Calu3 (cell line): ENCODE results near the gene PIK3CA. TPM values are rescaled to one million over a fixed set of nuclear protein-coding genes. Genes with fewer than 3 reads are reported as not detected.
A peak's percentile ranks its signal among the peaks of the same experiment; 100 is the strongest.
"Not testable (repeated sequence)": the region's sequence is repeated elsewhere in the genome, so short reads cannot be mapped to it uniquely, and the experiment has no call there.

Experiments used
- BruUV-seq: library from RNA; stranded (reverse); fragments of 400-500 nt; replicated peaks from 2 replicates; lab custom pipeline; 2021; lab: Mats Ljungman, UMichigan
- CTCF ChIA-PET: fragments of 300-600 bp; sonication (Branson Sonifier 250); formaldehyde crosslinking; loops from one replicate; lab custom pipeline; 2022; ENCODE audit warnings: antibody characterized with exemption; lab: Charles Lee
- DNase-seq: peaks from one replicate; pipeline ENCODE4 v3.0.0; 2022
- H3K27ac Mint-ChIP-seq: one replicate; pipeline ENCODE4 v1.8.0; 2022; ENCODE audit warnings: mixed read lengths; ENCODE audit not compliant: unreplicated experiment
- H3K27me3 Mint-ChIP-seq: one replicate; pipeline ENCODE4 v1.8.0; 2022; ENCODE audit warnings: mixed read lengths; ENCODE audit not compliant: unreplicated experiment
- H3K36me3 Mint-ChIP-seq: one replicate; pipeline ENCODE4 v1.8.0; 2022; ENCODE audit warnings: mild to moderate bottlenecking, moderate library complexity, mixed read lengths; ENCODE audit not compliant: insufficient read depth, unreplicated experiment
- H3K4me1 Mint-ChIP-seq: one replicate; pipeline ENCODE4 v1.8.0; 2022; ENCODE audit warnings: mild to moderate bottlenecking, low read depth, mixed read lengths; ENCODE audit not compliant: unreplicated experiment
- H3K4me3 Mint-ChIP-seq: one replicate; pipeline ENCODE4 v1.8.0; 2022; ENCODE audit warnings: mild to moderate bottlenecking, low read depth, moderate library complexity, mixed read lengths; ENCODE audit not compliant: unreplicated experiment
- H3K9me3 Mint-ChIP-seq: one replicate; pipeline ENCODE4 v1.8.0; 2022; ENCODE audit warnings: low read depth, mixed read lengths; ENCODE audit not compliant: unreplicated experiment
- CTCF ChIP-seq: fragments of 200-600 bp; IDR thresholded peaks from one replicate; pipeline ENCODE4 v1.8.0; 2022; ENCODE audit warnings: antibody characterized with exemption; ENCODE audit not compliant: unreplicated experiment
- intact Hi-C: fragments of 100-400 bp; cut with micrococcal nuclease; formaldehyde crosslinking; loops from one replicate; pipeline ENCODE4 v1.10.0; 2022; ENCODE audit not compliant: unreplicated experiment
- total RNA-seq: library from RNA; stranded (reverse); gene quantifications from 2 replicates; pipeline ENCODE4 v1.2.3, GENCODE V29; 2022

PIK3CA gene
- total RNA-seq, 1 experiment from 2014 or later, result 28.8 TPM

DNA sequence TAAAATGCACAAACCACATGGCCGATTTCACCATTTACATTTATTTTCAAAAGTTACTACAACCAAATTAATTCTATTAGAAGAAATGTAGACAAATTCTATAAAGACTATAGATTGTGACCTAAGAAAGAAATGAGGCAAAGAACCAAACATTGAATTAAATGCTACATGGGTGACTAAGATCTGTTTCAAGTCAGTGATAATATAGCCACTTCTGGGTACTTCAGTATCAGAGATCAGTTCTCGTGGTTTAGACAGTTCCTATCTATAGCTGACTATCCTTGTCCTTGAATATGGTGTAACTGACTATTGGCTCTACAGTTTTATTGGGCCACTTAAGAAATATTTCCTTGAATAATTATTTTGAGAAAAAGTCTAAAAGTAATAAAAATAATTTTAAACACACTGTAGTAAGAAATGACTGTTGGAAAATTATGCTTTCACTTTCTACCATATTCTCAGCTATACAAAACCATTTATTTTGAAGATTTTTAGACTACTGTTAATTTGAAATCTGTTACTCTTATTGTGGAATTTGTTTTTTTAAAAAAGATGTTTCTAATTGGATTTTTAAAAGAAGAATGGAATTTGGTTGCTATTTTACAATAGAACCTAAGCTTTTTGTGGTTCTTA lies 88.6 kb downstream of the PIK3CA start:
- no TSS peak for BruUV-seq
- TF ChIP-seq CTCF, result no peak
- intact Hi-C loops, result no loop called here
- H3K27me3 Mint-ChIP-seq, result no peaks in the 10 kb centered on the region
- H3K4me1 Mint-ChIP-seq, result peaks cover 10% of the 10 kb centered on the region
- no peak overlapping the region for H3K4me3 Mint-ChIP-seq
- peaks cover 18% of the 10 kb centered on the region for H3K36me3 Mint-ChIP-seq
- CTCF ChIA-PET, result no interaction called here
- H3K9me3 Mint-ChIP-seq, result no peaks in the 10 kb centered on the region
- DNase-seq, result no peak
- no peak overlapping the region for H3K27ac Mint-ChIP-seq

GRCh38 chr3:179240299-179240698 lies 92.1 kb downstream of the PIK3CA start:
- DNase-seq, BruUV-seq, H3K4me3 Mint-ChIP-seq, H3K9me3 Mint-ChIP-seq, H3K27me3 Mint-ChIP-seq, H3K4me1 Mint-ChIP-seq, intact Hi-C loops, H3K27ac Mint-ChIP-seq: not testable (repeated sequence)
- H3K36me3 Mint-ChIP-seq, result peaks cover 11% of the 10 kb centered on the region
- CTCF ChIA-PET, result interaction anchor here (0.6 kb wide), 1 partner anchor 20 kb away, joined by 3 read pairs; no protein-coding TSS in a partner anchor

- BruUV-seq, H3K4me3 Mint-ChIP-seq, H3K9me3 Mint-ChIP-seq, H3K27ac Mint-ChIP-seq, DNase-seq, H3K4me1 Mint-ChIP-seq, CTCF ChIA-PET, intact Hi-C loops, H3K27me3 Mint-ChIP-seq, H3K36me3 Mint-ChIP-seq: not testable (repeated sequence)
Observed at GRCh38 chr3:179242859-179243258, 94.7 kb downstream of the PIK3CA start.

DNA sequence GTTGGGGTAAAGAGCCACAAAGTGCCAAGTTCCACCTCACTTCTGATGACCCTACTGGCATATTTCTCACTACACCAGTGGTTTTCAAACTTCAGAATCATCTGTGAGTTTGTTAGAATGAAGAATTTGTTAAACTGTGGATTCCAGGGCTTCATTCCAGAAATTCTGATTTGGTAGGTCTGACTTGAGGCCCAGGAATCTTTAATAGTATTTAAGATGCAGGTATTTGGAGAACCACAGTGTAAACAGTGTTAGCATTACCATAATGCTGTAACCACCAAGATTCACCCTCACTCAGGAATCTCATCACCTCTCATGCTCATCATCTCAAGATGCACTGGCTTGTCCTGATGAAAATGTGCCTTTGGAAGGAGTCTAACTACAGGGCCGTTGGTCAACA lies 96.7 kb downstream of the PIK3CA start:
- Mint-ChIP-seq H3K9me3 (no peaks in the 10 kb centered on the region), H3K4me1 (no peaks in the 10 kb centered on the region), H3K27ac (no peak overlapping the region), H3K27me3 (no peaks in the 10 kb centered on the region), H3K36me3 (no peaks in the 10 kb centered on the region), H3K4me3 (no peak overlapping the region)
- CTCF ChIA-PET, result no interaction called here
- intact Hi-C loops, result no loop called here
- BruUV-seq, result no TSS peak
- TF ChIP-seq CTCF, result no peak
- no peak for DNase-seq

DNA sequence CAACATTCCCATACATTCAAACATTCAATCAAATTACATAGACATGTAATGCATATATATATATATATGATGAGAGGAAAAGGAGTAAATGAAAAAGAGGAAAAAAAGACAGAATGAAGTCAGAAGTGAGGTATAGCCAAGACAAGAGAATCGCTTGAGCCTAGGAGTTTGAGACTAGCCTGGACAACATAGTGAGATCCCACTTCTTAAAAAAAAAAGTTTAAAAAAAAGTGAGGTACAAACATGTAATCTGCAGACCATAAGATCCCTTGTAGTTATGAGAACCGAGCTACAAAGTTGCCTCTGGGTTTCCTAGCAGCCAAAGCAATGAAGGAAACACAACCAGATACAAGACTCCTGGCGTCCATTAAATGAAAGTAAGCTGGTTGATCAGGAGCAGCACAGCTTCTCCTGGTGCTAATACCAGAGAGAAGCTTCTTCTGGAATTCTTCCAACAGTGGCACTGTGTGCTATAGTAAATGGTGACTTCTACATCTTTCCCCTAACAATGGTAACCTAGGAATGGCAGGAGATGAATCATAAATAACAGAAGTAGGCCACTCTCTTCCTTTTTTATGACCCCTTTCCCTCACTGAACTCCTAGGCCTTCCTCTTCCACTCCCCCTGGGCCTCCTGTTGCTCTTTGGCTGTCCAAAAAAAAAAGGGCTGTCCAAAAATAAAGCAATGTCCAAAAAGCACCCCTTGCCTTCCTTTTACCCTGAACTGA lies 99.3 kb downstream of the PIK3CA start:
- TF ChIP-seq CTCF, result no peak
- BruUV-seq, result no TSS peak
- no peak for DNase-seq
- CTCF ChIA-PET, result no interaction called here
- H3K27ac Mint-ChIP-seq, result peak overlapping the region; percentile 13
- H3K36me3 Mint-ChIP-seq, result no peaks in the 10 kb centered on the region
- no peak overlapping the region for H3K4me3 Mint-ChIP-seq
- intact Hi-C loops, result no loop called here
- H3K4me1 Mint-ChIP-seq, result peaks cover 11% of the 10 kb centered on the region
- H3K9me3 Mint-ChIP-seq, result no peaks in the 10 kb centered on the region
- H3K27me3 Mint-ChIP-seq, result no peaks in the 10 kb centered on the region
